ENCODE data around the gene CD9. TPM values are rescaled to one million over a fixed set of nuclear protein-coding genes. Genes with fewer than 3 reads are reported as not detected.

The CD9 gene
- total and polyA plus RNA-seq, 2 of the 8 experiments (the other 6 are each of a cell fraction or from before 2014, with no cell fraction given) = 168 to 319 TPM

DNA sequence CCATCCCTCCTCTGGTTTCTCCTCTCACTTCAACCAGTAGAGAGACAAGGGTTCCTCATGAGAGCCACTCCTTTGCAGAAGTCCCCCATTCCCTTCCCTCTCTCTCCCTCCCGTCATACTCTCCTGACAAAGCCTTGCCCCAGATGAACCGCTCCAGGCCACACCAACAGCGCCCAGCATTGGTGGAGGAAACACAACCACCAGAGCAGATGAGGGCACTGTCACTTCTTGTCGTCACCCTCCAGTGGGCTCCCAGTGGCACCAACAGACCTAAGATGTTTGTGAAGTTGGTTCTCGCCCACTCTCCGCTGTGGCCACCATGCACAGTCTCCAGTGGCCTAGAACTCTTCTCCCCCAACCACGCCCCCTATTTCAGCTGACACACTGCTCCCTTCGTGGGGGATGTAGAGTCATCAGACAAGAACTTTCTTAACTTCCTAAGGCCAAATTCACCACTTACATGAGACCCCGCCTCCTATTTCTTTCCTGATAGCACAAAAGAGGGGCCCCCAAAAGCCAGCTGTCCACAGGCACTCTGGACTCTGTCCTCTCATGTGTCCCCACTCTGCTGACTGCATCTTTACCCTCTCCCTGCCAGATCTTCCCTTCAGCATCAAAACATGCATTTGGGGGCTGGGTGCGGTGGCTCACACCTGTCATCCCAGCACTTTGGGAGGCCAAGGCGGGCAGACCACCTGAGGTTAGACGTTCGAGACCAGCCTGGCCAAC is 81.0 kb downstream of the CD9 start (continued):
- TF ChIP-seq, protein P1, sequence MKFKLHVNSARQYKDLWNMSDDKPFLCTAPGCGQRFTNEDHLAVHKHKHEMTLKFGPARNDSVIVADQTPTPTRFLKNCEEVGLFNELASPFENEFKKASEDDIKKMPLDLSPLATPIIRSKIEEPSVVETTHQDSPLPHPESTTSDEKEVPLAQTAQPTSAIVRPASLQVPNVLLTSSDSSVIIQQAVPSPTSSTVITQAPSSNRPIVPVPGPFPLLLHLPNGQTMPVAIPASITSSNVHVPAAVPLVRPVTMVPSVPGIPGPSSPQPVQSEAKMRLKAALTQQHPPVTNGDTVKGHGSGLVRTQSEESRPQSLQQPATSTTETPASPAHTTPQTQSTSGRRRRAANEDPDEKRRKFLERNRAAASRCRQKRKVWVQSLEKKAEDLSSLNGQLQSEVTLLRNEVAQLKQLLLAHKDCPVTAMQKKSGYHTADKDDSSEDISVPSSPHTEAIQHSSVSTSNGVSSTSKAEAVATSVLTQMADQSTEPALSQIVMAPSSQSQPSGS (IDR thresholded peaks at IDR 0.05; ENCODE audit: low read length) = no peak
- no peak for TF ChIP-seq CBX8 (IDR thresholded peaks at IDR 0.05; ENCODE audit: borderline replicate concordance, low read depth, low read length)
- TF ChIP-seq CTBP2 (IDR thresholded peaks at IDR 0.05; ENCODE audit: borderline replicate concordance, insufficient read depth, insufficient read length, low read length) = no peak
- TF ChIP-seq BRCA1 (IDR thresholded peaks at IDR 0.05; ENCODE audit: low read depth, low read length) = no peak
- no peak for TF ChIP-seq JUND (IDR thresholded peaks at IDR 0.05; ENCODE audit: low read length)
- TF ChIP-seq TAF7 (optimal IDR thresholded peaks at IDR 0.05; ENCODE audit: borderline replicate concordance, low read depth, low read length) = no peak
- TF ChIP-seq BCL11A (IDR thresholded peaks at IDR 0.05; ENCODE audit: low read depth in 2 of 2, low read length in 2 of 2) = no peak

All from H1 (cell line).